Measurements from ENCODE around the gene MAP3K9. TPM values are rescaled to one million over a fixed set of nuclear protein-coding genes. Genes with fewer than 3 reads are reported as not detected.

MAP3K9 gene
- total RNA-seq, 1 donor from 2014 or later, result 10.3 TPM

DNA sequence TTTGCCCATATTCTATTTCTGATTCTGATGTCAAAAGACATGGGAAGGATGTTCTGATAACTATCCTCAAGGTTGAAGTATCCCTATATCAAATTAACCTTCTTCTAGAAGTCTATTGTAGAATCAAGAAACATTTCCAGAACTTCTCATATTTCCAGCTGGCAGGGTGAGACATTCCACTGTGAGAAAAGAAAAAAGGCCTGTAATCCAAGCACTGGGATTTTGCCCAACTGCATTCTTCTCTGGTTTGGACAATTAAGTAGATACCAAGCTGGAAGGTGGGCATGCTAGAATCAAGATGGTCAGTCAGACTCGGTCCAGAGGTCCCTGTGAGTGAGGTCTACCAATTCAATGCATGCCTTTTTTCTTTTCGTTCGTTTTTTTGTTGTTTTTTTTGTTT, 60.9 kb downstream of the MAP3K9 start:
- Mint-ChIP-seq H3K27me3 (ENCODE audit: low read depth) (no peaks in the 10 kb centered on the region), H3K4me1 (no peaks in the 10 kb centered on the region), H3K27ac (ENCODE audit: unreplicated experiment) (no peak overlapping the region), H3K9me3 (no peaks in the 10 kb centered on the region), H3K4me3 (no peak overlapping the region), H3K36me3 (ENCODE audit: low read depth) (peaks cover 12% of the 10 kb centered on the region)
- no peak for DNase-seq (ENCODE audit: low read depth, low spot score)
- TF ChIP-seq, protein P1, sequence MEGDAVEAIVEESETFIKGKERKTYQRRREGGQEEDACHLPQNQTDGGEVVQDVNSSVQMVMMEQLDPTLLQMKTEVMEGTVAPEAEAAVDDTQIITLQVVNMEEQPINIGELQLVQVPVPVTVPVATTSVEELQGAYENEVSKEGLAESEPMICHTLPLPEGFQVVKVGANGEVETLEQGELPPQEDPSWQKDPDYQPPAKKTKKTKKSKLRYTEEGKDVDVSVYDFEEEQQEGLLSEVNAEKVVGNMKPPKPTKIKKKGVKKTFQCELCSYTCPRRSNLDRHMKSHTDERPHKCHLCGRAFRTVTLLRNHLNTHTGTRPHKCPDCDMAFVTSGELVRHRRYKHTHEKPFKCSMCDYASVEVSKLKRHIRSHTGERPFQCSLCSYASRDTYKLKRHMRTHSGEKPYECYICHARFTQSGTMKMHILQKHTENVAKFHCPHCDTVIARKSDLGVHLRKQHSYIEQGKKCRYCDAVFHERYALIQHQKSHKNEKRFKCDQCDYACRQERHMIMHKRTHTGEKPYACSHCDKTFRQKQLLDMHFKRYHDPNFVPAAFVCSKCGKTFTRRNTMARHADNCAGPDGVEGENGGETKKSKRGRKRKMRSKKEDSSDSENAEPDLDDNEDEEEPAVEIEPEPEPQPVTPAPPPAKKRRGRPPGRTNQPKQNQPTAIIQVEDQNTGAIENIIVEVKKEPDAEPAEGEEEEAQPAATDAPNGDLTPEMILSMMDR (conservative IDR thresholded peaks at IDR 0.05), result no peak

DNA sequence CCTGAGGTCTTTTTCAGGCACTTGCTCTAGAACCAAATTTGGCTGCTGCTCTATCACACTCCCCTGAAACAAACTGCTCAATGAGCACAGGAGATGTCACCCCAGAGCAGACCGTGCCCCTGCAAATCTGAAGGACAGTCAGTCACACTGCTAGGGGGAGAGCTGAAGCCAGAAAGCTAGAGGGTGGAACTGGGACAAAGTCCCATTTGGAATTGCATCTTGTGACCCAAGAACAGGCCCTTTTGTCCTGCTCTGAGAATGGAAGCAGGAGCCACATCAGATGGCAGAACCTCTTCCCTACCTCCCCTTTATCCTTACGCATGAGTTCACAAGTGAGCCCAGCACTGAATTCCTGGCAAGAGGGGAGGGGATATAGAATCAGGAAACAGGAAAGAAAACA, 64.7 kb downstream of the MAP3K9 start:
- TF ChIP-seq, protein P1 (conservative IDR thresholded peaks at IDR 0.05), result no peak
- Mint-ChIP-seq H3K36me3 (ENCODE audit: low read depth) (peaks cover 9% of the 10 kb centered on the region), H3K4me1 (no peaks in the 10 kb centered on the region), H3K9me3 (no peaks in the 10 kb centered on the region), H3K27ac (ENCODE audit: unreplicated experiment) (no peak overlapping the region), H3K27me3 (ENCODE audit: low read depth) (no peaks in the 10 kb centered on the region), H3K4me3 (no peak overlapping the region)
- DNase-seq (ENCODE audit: low read depth, low spot score), result no peak

DNA sequence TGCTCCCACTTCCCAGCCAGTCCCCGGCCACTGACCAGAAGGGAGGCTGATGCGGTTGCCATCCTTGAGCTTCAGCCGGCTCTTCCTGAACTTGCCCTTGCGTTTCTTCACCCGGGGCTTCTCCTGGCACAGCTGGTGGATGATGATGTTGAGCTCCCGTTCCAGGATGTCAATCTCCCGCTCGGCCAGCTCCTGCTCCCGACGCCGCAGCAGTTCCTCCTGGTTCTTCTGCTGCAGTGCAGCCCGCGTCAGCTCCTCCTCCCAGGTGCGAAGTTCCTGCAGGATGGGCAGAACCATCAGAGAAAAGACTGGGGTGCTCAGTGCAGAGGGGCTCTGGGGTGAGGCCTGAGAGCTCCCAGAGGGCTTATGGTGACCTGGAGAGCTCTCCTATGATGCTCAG, 67.0 kb downstream of the MAP3K9 start:
- no peak overlapping the region for H3K27ac Mint-ChIP-seq (ENCODE audit: unreplicated experiment)
- no peaks in the 10 kb centered on the region for H3K4me1 Mint-ChIP-seq
- H3K36me3 Mint-ChIP-seq (ENCODE audit: low read depth), result peaks cover 2% of the 10 kb centered on the region
- TF ChIP-seq, protein P1 (conservative IDR thresholded peaks at IDR 0.05), result no peak
- no peak overlapping the region for H3K4me3 Mint-ChIP-seq
- DNase-seq (ENCODE audit: low read depth, low spot score), result no peak
- no peaks in the 10 kb centered on the region for H3K9me3 Mint-ChIP-seq
- no peaks in the 10 kb centered on the region for H3K27me3 Mint-ChIP-seq (ENCODE audit: low read depth)

DNA sequence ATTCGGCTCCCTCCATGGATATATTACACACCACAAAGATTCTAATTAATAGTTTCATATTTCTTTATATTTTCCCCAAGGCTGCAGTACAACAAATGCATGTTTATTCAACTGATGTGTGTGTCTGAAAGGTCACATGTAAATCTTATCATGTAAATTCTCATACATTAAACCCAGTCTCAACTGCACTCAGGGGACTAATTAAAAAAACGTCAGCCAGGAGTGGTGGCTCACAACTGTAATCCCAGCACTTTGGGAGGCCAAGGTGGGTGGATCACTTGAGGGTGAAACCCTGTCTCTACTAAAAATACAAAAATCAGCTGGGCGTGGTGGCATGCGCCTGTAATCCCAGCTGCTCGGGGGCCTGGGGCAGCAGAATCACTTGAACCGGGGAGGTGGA, 67.8 kb downstream of the MAP3K9 start:
- H3K4me3 Mint-ChIP-seq, result no peak overlapping the region
- H3K4me1 Mint-ChIP-seq, result no peaks in the 10 kb centered on the region
- TF ChIP-seq, protein P1 (conservative IDR thresholded peaks at IDR 0.05), result no peak
- DNase-seq (ENCODE audit: low read depth, low spot score), result no peak
- H3K36me3 Mint-ChIP-seq (ENCODE audit: low read depth), result no peaks in the 10 kb centered on the region
- H3K27me3 Mint-ChIP-seq (ENCODE audit: low read depth), result no peaks in the 10 kb centered on the region
- no peak overlapping the region for H3K27ac Mint-ChIP-seq (ENCODE audit: unreplicated experiment)
- no peaks in the 10 kb centered on the region for H3K9me3 Mint-ChIP-seq

DNA sequence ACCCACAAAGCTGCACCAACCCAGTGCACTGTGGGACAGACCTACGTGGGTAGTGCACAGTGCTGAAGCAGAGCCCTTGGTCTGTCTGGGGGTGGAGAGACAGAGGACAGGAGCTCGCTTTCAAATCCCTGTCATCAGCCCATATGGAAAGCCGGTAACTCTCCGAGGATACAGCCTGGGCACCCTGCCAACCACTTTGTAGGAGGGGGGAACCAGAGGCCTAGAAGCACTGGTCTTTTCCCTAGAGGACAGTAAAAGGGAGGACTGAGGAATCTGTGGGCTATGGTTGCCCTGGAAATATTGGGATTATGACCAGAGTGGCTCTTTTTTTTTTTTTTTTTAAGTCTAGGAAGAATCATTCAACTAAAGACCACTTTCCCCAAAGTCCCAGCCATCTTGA, 74.3 kb downstream of the MAP3K9 start:
- TF ChIP-seq, protein P1 (conservative IDR thresholded peaks at IDR 0.05), result no peak
- Mint-ChIP-seq H3K4me3 (no peak overlapping the region), H3K9me3 (no peaks in the 10 kb centered on the region), H3K27ac (ENCODE audit: unreplicated experiment) (no peak overlapping the region), H3K36me3 (ENCODE audit: low read depth) (peaks cover 8% of the 10 kb centered on the region), H3K4me1 (no peaks in the 10 kb centered on the region), H3K27me3 (ENCODE audit: low read depth) (no peaks in the 10 kb centered on the region)
- no peak for DNase-seq (ENCODE audit: low read depth, low spot score)
